ENCODE data around the gene IL12RB1.
"Not testable (repeated sequence)": the region's sequence is repeated elsewhere in the genome, so short reads cannot be mapped to it uniquely, and the experiment has no call there.

Gene IL12RB1

DNA sequence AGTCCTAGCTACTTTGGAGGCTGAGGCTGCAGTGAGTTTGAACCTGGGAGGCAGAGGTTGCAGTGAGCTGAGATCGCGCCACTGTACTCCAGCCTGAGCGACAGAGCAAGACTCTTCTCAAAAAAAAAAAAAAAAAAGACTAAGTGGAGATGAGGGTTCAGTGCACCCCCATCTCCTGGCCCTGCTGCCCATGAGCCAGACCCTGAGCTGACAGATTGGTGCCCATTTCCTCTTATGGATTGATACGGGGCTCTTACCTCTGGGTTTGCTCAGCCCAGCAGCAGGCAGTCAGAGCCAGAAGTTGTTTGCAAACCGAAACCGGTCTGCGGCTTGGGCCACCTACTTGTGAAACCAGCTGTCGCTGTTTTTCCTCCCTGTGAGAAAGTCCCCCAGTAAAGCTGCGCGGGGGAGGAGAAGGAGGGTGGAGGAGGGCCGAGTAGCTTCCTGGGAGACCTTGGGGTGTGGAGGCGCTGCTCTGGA, 41.9 kb downstream of the IL12RB1 start:
- peak; percentile 90 for DNase-seq

DNA sequence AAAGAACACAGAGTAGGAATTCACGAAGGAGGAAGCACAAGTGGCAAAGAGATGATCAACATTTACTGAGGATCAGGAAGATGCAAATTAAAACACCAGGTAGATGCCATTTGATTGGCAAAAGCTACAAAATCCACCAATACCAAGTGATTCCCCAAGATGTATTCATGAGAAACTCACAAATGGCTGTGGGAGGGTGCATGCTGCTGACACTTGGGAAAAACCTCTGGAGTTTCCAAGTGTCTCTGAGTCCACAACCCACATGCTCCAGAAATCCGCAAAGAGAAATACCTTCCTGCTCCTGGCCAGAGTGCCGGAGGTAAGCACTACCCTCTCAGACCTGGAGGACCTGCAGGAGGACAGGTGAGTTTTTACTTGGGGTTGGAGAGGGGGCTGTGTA, 43.1 kb downstream of the IL12RB1 start:
- DNase-seq: no peak

DNA sequence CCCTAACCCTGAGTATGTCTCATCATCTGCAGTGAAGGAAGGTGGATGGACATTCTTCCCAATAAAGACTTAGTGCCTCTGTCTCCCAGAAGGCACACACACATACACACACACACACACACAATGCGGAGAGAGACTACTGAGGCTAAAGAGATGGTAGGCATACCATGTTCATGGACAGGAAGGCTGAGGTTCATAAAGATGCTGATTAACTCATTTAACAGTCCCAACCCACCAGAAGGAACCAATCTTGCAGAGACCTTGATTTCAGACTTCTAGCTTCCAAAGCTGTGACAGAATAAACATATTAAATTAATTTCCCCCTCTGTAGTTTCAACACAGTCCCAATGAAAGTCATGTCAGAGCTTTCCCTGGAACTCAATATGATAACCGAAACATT, 45.7 kb downstream of the IL12RB1 start:
- DNase-seq: no peak

GRCh38 chr19:18032102-18032501, 54.6 kb downstream of the IL12RB1 start:
- not testable (repeated sequence) for DNase-seq

DNA sequence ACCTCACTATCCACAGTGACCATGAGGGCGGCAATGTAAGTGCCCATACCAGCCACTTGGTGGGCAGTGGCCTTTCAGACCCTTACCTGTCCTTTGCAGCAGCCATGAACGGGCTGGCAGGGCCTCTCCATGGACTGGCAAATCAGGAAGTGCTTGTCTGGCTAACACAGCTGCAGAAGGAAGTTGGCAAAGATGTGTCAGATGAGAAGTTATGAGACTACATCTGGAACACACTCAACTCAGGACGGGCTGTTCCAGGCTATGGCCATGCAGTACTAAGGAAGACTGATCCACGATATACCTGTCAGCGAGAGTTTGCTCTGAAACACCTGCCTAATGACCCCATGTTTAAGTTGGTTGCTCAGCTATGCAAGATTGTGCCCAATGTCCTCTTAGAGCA, 55.3 kb downstream of the IL12RB1 start:
- not testable (repeated sequence) for DNase-seq

DNA sequence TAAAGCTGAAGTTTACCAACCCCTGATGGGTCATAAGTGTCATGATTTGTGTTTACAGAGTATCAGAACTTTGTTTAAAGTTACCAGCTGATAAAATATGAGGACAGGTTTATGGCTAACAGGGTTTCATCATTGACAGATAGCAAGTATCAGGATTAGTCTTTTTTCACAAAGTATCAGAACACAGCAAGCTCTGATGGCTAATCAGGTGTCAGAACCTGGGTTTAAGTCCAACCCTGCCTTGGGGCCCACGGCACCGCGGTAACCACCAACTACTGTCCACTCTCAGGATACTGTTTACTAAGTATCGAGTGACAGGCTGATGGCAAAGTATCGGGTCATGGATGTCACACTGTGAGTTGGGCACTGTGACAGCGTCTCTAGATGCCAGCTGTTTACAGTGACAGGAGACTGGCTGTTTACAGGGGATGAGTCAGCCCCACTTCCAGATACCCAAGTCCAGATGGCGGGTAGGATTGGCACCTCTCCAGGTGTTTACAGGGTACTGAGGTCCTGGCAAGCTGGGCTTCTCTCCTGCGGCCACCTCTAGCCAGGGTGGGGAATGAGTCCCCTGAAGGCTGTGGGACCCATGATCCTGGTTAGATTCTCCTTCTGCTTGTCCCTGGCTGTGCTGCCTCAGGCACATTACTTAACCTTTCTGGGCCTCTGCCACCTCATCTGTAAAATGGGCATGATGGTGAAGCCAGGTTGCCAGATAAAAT, 57.0 kb downstream of the IL12RB1 start:
- no peak for DNase-seq

GRCh38 chr19:18027151-18027550, 59.6 kb downstream of the IL12RB1 start:
- no peak for DNase-seq

- peak; percentile 67 for DNase-seq
Observed at GRCh38 chr19:18023622-18024251, 63.0 kb downstream of the IL12RB1 start.

GRCh38 chr19:18021121-18021755, 65.5 kb downstream of the IL12RB1 start:
- peak; percentile 90 for DNase-seq

- DNase-seq: no peak
Observed at GRCh38 chr19:18020212-18021085, 66.3 kb downstream of the IL12RB1 start.

- no peak for DNase-seq
Observed at GRCh38 chr19:18017275-18018083, 69.3 kb downstream of the IL12RB1 start.

GRCh38 chr19:18016209-18016910, 70.4 kb downstream of the IL12RB1 start:
- no peak for DNase-seq

DNA sequence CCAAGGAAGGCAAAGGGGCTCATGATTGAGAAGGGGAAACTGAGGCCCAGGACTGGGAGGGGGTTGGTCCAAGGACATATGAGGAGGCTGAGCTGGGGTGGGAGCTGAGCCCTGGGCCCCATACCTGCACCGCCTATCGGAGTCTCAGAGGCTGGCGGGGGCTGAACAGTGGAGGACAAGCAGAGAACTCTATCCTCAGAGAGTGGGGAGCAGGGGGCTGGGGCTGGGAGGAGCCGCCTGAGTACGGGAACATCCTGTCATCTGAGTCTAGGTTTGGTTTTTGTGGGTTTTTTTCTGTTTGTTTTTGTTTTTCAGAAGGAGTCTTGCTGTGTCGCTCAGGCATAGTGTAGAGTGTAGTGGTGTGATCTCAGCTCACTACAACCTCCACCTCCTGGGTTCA, 72.5 kb downstream of the IL12RB1 start:
- peak; percentile 68 for DNase-seq

GRCh38 chr19:18013210-18014111, 73.3 kb downstream of the IL12RB1 start:
- DNase-seq: no peak

GRCh38 chr19:18010149-18010548, 76.6 kb downstream of the IL12RB1 start:
- no peak for DNase-seq

- peak; percentile 28 for DNase-seq
Observed at GRCh38 chr19:18009412-18010066, 77.2 kb downstream of the IL12RB1 start.

Measured in CD4-positive, alpha-beta T cell treated with Interleukin-4 for 4 hours (primary cell).